SK-N-SH treated with all-trans-retinoic acid at 6 μM for 48 hours (cell line): ENCODE measurements around the gene KIF3B.
"Not testable (repeated sequence)": the region's sequence is repeated elsewhere in the genome, so short reads cannot be mapped to it uniquely, and the experiment has no call there.

Source experiments
- ATAC-seq: fragments of 200-7000 bp; cut with Tn5 transposase; 3 replicates; pipeline ENCODE4 v1.9.1; 2020; ENCODE audit warnings: mild to moderate bottlenecking, moderate library complexity
- ARNTL ChIP-seq: fragments of 450-650 bp; formaldehyde crosslinking; IDR thresholded peaks from 2 replicates; pipeline ENCODE4 v1.5.0; 2020; ENCODE audit warnings: low read depth, mild to moderate bottlenecking, moderate library complexity, borderline replicate concordance
- CREB5 ChIP-seq: fragments of 250-450 bp; sonication (Bioruptor Pico); IDR thresholded peaks from 2 replicates; pipeline ENCODE4 v1.5.1; 2020; ENCODE audit warnings: low read depth, mild to moderate bottlenecking, moderate library complexity
- CSRNP3 ChIP-seq: fragments of 250-450 bp; sonication (Bioruptor Pico); IDR thresholded peaks from 2 replicates; pipeline ENCODE4 v1.5.1; 2021; ENCODE audit warnings: mild to moderate bottlenecking, moderate library complexity
- ESRRG ChIP-seq: fragments of 250-450 bp; sonication (Bioruptor Pico); IDR thresholded peaks from 2 replicates; pipeline ENCODE4 v1.6.1; 2021; ENCODE audit warnings: mild to moderate bottlenecking
- GLIS3 ChIP-seq: fragments of 250-450 bp; sonication (Bioruptor Pico); IDR thresholded peaks from 2 replicates; pipeline ENCODE4 v1.5.0; 2020; ENCODE audit warnings: mild to moderate bottlenecking, moderate library complexity
- ISL1 ChIP-seq: fragments of 250-450 bp; sonication (Bioruptor Pico); IDR thresholded peaks from 2 replicates; pipeline ENCODE4 v2.1.2; 2022; ENCODE audit warnings: mild to moderate bottlenecking, moderate library complexity
- OSR1 ChIP-seq: fragments of 250-450 bp; sonication (Bioruptor Pico); IDR thresholded peaks from 2 replicates; pipeline ENCODE4 v1.8.0; 2022; ENCODE audit warnings: moderate library complexity, mild to moderate bottlenecking, inconsistent platforms
- PATZ1 ChIP-seq: fragments of 250-450 bp; sonication (Bioruptor Pico); IDR thresholded peaks from 2 replicates; pipeline ENCODE4 v1.8.0; 2020; ENCODE audit warnings: mild to moderate bottlenecking, moderate library complexity, borderline replicate concordance
- POU6F1 ChIP-seq: fragments of 250-450 bp; sonication (Bioruptor Pico); IDR thresholded peaks from 2 replicates; pipeline ENCODE4 v1.8.0; 2021; ENCODE audit warnings: low read depth, mild to moderate bottlenecking, moderate library complexity, borderline replicate concordance
- PPARA ChIP-seq: fragments of 250-450 bp; sonication (Bioruptor Pico); IDR thresholded peaks from 2 replicates; pipeline ENCODE4 v1.5.0; 2020; ENCODE audit warnings: mild to moderate bottlenecking, borderline replicate concordance
- RARB ChIP-seq: fragments of 250-450 bp; sonication (Bioruptor Pico); IDR thresholded peaks from 2 replicates; pipeline ENCODE4 v1.8.0; 2021; ENCODE audit warnings: mild to moderate bottlenecking, moderate library complexity
- SNAI2 ChIP-seq: fragments of 250-450 bp; sonication (Bioruptor Pico); IDR thresholded peaks from 2 replicates; pipeline ENCODE4 v1.5.0; 2020; ENCODE audit warnings: mild to moderate bottlenecking, moderate library complexity
- TCF4 ChIP-seq: fragments of 250-450 bp; sonication (Bioruptor Pico); IDR thresholded peaks from 2 replicates; pipeline ENCODE4 v1.8.0; 2021; ENCODE audit warnings: mild to moderate bottlenecking, moderate library complexity, borderline replicate concordance
- TOX ChIP-seq: fragments of 250-450 bp; sonication (Bioruptor Pico); IDR thresholded peaks from 2 replicates; pipeline ENCODE4 v1.8.0; 2021; ENCODE audit warnings: mild to moderate bottlenecking, moderate library complexity, borderline replicate concordance
- TSHZ2 ChIP-seq: fragments of 250-450 bp; sonication (Bioruptor Pico); IDR thresholded peaks from 2 replicates; pipeline ENCODE4 v1.5.0; 2020; ENCODE audit warnings: mild to moderate bottlenecking, moderate library complexity
- ZC3H10 ChIP-seq: fragments of 250-450 bp; sonication (Bioruptor Pico); IDR thresholded peaks from 2 replicates; pipeline ENCODE4 v1.5.1; 2021; ENCODE audit warnings: mild to moderate bottlenecking, moderate library complexity
- ZFP3 ChIP-seq: fragments of 250-450 bp; sonication (Bioruptor Pico); IDR thresholded peaks from 2 replicates; pipeline ENCODE4 v1.5.0; 2020; ENCODE audit warnings: mild to moderate bottlenecking, moderate library complexity
- ZFP30 ChIP-seq: fragments of 450-650 bp; formaldehyde crosslinking; IDR thresholded peaks from 2 replicates; pipeline ENCODE4 v1.5.0; 2022; ENCODE audit warnings: mild to moderate bottlenecking, moderate library complexity
- ZNF565 ChIP-seq: fragments of 450-650 bp; formaldehyde crosslinking; conservative IDR thresholded peaks from 2 replicates; pipeline ENCODE4 v1.5.0; 2020; ENCODE audit warnings: low read depth, mild to moderate bottlenecking, moderate library complexity
- ZNF70 ChIP-seq: fragments of 450-650 bp; formaldehyde crosslinking; IDR thresholded peaks from 2 replicates; pipeline ENCODE4 v1.5.0; 2020; ENCODE audit warnings: mild to moderate bottlenecking, moderate library complexity
- ZNF8 ChIP-seq: fragments of 450-650 bp; formaldehyde crosslinking; IDR thresholded peaks from 2 replicates; pipeline ENCODE4 v1.5.0; 2020; ENCODE audit warnings: mild to moderate bottlenecking, moderate library complexity

The KIF3B gene

GRCh38 chr20:32380745-32381144 is 103.3 kb downstream of the KIF3B start:
- no peak for TF ChIP-seq CREB5 (CRISPR knock-in tag)
- no peak for TF ChIP-seq ZNF70 (CRISPR knock-in tag)
- TF ChIP-seq ZNF565 (CRISPR knock-in tag) = no peak
- no peak for TF ChIP-seq ZFP3 (CRISPR knock-in tag)
- TF ChIP-seq ISL1 (CRISPR knock-in tag) = no peak
- no peak for TF ChIP-seq ZC3H10 (CRISPR knock-in tag)
- TF ChIP-seq ZNF8 = no peak
- no peak for TF ChIP-seq GLIS3 (CRISPR knock-in tag)
- TF ChIP-seq SNAI2 = no peak
- no peak for TF ChIP-seq ESRRG
- TF ChIP-seq TCF4 = no peak
- no peak for TF ChIP-seq ZFP30 (CRISPR knock-in tag)
- TF ChIP-seq RARB (CRISPR knock-in tag) = no peak
- no peak for TF ChIP-seq TOX (CRISPR knock-in tag)
- TF ChIP-seq ARNTL = no peak
- TF ChIP-seq PATZ1 (CRISPR knock-in tag) = no peak
- ATAC-seq = no peak

- TF ChIP-seq POU6F1 (CRISPR knock-in tag) (no peak), ZNF565 (CRISPR knock-in tag) (no peak), ZNF8 (no peak), TCF4 (no peak), ARNTL (no peak), CSRNP3 (no peak), ZFP30 (CRISPR knock-in tag) (no peak), SNAI2 (no peak), RARB (CRISPR knock-in tag) (no peak), PATZ1 (CRISPR knock-in tag) (no peak), ESRRG (no peak), ISL1 (CRISPR knock-in tag) (no peak), OSR1 (CRISPR knock-in tag) (no peak), PPARA (CRISPR knock-in tag) (no peak), TSHZ2 (CRISPR knock-in tag) (no peak)
- TF ChIP-seq, all 23 proteins: peak for 0
- ATAC-seq = no peak
Observed at GRCh38 chr20:32382102-32382950, 104.9 kb downstream of the KIF3B start.

GRCh38 chr20:32383441-32383840 is 106.0 kb downstream of the KIF3B start:
- not testable (repeated sequence) for ATAC-seq
